LoVo (cell line): ENCODE measurements around the gene ZEB1.

Experiments
- DNase-seq: peaks from one replicate; pipeline ENCODE4 v3.0.0-alpha.2; 2016; ENCODE audit warnings: low spot score

Gene ZEB1

DNA sequence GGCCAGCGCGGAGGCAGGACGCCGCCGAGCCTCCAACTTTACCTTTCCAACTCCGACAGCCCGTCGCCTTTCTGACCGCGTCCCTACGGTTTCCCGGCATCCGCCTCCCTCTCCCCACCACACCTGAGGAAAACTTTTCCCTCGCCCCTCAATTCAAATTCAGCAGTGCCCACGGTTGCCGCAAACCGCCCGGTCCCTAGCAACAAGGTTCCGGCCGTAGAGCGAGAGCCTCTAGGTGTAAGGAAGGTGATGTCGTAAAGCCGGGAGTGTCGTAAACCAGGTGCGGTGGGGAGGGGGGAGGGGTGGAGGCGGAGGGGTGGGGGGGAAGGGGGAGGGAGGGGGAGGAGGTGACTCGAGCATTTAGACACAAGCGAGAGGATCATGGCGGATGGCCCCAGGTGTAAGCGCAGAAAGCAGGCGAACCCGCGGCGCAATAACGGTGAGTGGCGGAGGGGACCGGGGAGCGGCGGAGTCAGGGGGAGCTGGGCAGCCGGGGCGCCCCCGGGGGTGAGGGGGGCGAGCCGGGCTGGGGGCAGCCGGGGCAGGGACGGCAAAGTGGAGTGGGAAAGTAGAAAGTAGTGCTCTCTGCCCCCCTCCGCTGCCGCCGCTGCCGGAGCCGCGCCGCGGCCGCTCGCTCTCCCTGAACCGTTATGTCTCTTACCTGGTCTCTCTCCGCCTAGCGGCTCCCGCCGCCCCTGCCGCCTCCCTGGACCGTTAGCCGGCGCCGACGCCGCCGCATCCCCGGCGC lies at the start of gene ZEB1:
Gene ZEB1, plus strand, starts transcription at position 363 of the 748 bp plus-strand sequence. Its CDS starts 19 bp downstream, at position 382.
- peak; percentile 93 for DNase-seq

DNA sequence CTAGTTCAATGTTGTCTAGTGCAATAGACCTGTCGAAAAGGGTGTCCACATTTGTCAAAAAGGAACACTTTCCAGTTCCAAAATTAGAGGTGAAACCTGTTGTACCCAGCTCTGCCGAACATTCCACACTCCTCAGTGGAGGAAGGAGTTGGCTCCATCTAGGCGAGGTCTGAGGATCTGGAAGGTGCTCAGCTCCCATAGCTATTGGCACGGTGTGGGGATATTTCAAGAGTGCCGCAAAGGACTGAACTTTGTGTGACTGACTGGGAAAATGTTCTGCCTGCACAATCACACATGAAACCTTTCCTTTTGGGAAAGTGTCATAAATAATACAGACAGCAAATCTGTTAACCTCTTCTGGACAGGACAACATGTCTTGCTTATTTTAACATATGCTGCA lies 48.1 kb upstream of the ZEB1 start:
- no peak for DNase-seq

DNA sequence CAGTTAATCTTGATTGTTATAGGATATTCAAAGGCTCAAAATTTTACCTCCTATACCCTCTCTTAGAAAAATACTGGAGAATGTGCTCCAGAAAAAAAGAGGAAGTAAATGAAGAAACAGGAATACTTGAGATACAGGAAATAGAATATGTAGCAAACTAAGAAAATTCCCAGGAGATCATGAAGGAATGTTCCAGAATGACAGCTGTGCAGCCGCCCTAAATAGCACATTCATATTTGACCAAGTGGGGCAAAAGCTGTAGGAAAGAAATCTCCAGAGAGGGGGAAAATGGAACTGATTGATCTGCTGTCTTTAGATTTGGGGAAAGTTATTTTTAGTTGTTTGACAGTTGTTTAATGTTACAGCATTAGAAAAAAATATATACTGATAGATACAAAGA lies 46.2 kb upstream of the ZEB1 start:
- DNase-seq: no peak

DNA sequence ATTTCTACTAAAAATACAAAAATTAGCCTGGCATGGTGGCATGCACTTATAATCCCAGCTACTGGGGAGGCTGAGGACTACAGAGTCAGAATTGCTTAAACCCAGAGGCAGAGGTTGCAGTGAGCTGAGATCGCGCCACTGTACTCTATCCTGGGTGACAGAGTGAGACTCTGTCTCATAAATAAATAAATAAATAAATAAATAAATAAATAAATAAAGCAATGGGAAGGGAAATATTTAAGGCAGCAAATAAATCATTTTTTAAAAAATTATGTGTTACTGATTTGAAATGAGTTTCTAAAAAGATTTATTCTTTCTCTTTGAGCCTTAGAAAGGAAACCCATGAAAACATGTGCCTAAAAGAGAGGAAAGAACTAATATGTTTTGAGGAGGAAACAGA lies 45.2 kb upstream of the ZEB1 start:
- DNase-seq: no peak

DNA sequence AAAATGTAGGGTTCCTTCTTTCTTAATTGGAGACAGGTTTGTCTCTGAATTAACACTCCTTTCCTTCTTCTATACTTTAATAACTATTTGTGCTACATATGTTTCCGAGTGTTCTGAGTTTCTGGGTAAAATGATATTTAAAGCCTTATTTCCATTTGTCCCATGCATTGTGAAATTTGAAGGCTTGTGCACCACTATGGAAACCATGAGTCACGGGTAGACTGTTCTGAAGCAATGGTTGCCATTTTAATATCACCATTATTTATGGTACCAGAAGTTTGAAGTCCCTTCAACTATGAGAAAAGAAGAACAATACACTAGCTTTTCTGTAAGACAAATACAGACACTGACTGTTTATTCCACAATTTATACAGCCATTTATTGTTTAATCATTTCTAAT lies 44.7 kb upstream of the ZEB1 start:
- DNase-seq: no peak

DNA sequence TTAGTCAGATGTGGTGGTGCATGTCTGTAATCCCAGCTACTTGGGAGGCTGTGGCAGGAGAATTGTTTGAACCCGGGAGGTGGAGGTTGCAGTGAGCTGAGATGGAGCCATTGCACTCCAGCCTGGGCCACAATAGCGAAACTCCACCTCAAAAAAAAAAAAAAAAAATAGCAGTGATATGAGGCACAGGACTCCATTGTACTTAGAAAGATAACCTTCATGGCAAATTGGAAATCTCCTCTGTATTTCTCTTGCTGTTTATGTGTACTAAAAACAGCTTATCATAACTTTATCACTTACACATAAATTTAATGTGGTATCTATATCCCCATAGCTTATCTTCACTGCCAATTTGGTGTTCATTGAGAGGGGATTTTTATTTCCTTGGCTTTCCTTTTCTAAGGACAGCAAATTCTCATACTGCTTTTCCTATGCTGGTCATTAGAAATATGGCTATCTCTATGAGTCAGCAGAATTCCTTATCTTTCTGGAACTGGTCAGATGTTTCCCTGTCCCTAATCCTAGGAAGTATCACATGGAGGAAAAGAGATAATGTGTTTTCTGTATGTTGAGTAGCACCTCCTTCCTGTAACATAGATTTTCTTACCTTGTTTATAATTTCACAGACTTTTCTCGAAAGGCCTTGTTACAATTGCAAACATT lies 40.6 kb upstream of the ZEB1 start:
- no peak for DNase-seq

DNA sequence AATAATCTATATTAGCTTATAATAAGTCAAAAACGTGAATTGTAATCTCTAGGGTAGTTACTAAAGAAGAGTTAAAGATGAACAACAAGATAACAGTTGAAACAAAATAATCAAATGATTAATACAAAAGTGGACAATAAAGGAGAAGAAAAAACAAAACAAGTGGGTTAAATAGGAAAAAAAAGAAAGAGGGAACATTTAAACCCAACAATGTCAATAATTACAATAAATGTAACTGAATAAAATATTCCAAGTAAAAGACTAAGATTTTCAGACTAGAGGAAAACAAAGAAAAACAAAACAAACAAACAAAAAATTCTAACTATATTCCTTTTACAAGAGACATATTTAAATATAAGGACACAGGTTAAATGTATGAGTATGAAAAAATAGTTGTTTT lies 38.0 kb upstream of the ZEB1 start:
- no peak for DNase-seq

DNA sequence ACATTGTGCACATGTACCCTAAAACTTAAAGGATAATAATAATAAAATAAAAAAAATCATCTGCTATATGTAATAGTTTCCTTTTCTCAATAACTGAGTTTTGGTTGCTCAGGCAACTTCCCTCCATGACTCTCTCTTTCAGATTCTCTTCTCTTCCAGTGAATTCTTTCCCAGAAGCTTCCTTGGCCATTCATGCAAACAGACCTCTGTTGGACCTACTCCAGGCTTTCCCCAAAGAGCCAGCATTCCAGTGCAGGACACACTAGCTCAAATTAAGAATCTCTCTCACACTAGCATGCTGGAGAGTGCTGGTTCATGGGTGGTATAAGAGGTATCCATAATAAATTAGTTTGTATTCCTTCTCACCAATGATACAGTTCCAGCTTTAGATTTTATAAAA lies 31.0 kb upstream of the ZEB1 start:
- no peak for DNase-seq

DNA sequence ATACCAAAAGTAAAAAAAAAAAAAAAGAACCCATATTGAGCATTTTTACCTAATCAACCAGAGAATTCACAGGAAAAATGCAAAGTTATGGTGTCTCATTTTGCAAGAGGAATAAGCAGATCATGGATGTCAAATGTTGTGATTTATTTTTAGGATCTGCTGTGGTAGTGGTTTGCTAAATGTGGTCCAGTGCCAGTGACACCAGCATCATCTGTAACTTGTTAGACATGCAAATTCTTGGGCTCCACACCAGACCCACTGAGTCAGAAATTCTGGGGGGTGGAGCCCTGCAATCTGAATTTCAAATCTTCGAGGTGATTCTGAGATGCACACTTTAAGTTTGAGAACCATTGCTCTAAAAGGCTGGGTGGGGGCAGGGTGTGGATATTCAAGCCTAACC lies 30.1 kb upstream of the ZEB1 start:
- DNase-seq: no peak

DNA sequence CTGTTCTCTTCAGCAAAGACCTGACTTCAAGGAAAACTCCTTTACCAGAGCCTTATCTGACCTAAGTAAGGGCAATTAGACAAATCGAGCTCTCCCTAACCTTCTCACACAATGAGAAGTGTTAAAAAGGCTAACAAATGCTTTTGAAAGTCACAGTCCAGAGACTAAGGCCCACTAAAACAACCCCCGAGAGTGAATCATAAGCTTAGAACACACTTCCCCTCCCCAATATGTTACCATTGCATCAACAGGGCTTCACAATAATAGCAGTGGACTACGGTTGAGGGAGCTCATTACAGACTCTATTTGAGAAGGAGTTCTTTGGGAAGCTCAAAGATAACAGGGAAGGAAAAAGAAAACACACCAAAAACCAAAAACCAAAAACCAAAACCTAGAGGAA lies 28.6 kb upstream of the ZEB1 start:
- DNase-seq: no peak

DNA sequence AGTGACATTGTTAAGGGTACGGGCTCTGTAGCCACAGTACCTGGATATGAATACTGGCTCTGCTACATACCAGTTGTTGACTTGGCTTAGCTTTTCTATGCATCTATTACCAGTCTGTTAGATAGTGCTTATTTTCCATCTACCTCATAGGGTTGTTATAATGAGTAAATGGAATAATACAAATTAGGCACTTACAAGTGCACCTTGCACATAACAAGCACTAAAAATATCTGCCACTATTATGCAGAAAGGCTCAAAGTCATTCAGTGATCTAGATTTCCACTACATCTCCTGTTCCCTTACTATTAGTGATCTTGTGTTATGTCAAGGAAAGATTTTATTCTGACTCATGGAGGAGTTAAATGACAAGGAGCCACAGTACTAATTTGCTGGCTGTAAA lies 27.9 kb upstream of the ZEB1 start:
- DNase-seq: no peak

DNA sequence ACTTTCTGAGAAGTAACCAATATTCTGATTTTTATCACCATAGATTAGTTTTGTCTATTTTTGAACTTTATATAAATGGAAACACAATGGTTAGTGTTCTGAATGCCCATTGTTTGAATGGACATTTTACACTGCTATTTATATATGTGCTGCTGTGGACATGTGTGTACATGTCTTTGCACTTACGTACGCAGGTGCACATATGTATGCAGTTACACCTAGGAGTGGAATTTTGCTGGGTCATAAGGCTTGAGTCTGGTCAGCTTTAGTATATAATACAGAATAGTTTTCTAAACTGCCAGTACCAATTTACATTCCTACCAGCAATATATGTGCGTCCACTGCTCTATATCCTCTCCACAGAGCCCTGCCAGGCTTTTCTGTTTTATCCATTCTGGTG lies 24.5 kb upstream of the ZEB1 start:
- no peak for DNase-seq

DNA sequence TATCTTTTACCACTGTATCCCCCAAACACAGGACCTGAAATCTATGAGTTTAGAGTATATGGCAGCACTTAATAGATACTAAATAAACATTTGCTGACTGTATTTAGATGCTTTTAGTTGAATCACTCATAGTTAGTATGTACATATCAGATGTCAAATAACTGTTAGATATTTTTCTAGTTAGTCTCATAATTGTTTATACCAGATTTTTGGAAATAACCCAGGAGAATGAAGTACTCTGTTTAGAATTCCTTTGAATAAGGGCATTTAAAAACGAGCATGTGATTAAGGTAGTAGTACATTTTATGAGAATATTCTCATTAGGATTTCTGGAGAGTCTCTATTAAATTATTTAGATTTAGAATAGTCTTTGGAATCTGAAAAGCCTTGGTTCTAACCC lies 22.3 kb upstream of the ZEB1 start:
- DNase-seq: no peak

DNA sequence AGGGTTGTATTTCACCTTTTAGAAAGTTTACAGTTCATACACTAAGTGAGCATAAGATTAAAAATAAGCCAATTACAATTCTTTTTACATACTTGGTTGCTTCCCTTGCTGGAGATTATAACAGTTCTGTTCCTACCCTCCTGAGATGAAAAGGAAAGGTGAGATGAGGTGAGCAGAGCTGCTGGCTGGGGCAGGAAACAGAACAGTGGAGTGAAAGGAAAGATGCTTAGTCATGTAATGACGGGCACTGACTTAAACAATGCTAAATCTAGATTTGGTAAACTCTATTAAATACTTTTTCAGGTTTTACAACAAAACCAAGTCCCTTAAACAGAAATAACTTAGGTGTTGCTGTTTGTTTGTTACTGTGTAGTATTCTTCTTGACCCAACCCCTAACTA lies 19.9 kb upstream of the ZEB1 start:
- DNase-seq: no peak

DNA sequence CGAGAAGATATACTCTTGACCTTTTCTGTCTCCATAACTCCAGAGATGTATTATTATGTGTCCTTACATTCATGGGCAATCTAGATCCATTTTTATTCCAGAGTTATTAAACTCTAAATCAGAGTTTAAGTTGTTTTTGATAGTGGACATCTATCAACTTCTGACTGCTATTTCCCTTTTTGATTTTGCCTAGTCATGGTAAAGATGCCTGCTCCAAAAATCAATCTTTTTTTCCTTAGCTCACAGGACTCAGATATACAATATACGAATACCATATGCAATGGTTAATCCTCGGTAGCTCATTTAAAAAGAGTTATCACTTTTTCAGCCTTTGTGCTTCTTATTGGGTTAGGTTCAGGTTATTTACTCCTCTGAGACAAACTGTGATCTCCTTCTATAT lies 15.8 kb upstream of the ZEB1 start:
- no peak for DNase-seq

DNA sequence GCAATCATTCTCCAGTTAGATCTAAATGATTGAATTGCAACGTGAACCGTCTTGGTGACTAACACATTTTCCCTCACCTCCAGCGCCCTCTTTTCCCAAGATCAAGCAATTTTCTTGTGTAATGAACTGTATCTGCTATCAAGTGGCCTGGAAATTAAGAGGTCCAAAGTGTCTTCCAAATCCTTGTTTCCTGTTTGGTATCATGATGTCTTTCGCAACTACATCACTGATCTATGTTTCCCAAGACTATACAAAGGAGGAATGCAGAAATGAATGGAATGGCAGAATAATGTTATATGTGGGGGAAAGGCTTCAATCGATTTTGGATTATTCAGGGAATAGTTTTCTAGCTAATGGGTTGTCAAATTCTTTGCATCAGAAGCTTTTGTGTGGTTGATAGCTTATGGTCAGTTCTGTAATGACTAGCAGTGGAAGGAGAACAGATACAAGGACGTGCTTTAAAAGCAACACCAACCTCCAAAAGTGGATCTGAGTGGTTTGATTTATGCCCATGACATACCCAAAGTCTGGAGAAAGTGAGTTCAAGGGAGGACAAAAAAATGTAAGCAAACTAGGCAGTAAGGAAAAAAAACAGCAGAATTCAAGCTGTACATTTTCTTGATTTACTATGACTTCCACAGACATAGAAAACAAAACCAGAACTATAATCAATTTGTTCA lies 14.6 kb upstream of the ZEB1 start:
- DNase-seq: no peak

DNA sequence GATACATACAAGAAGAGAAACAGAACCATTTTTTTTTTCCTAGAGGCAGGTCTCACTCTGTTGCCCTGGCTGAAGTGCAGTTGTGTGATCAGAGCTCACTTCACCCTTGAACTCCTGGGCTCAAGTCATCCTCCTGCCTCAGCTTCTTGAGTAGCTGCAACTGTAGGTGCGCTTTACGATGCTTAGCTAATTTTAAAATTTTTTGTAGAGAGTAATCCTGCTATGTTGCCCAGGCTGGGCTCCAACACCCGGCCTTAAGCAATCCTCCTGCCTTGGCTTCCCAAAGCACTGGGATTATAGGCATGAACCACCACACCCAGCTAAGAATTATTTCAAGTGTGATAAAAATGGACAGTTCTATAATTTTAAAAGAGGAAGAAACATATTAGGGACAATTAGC lies 5.6 kb upstream of the ZEB1 start:
- DNase-seq: no peak

DNA sequence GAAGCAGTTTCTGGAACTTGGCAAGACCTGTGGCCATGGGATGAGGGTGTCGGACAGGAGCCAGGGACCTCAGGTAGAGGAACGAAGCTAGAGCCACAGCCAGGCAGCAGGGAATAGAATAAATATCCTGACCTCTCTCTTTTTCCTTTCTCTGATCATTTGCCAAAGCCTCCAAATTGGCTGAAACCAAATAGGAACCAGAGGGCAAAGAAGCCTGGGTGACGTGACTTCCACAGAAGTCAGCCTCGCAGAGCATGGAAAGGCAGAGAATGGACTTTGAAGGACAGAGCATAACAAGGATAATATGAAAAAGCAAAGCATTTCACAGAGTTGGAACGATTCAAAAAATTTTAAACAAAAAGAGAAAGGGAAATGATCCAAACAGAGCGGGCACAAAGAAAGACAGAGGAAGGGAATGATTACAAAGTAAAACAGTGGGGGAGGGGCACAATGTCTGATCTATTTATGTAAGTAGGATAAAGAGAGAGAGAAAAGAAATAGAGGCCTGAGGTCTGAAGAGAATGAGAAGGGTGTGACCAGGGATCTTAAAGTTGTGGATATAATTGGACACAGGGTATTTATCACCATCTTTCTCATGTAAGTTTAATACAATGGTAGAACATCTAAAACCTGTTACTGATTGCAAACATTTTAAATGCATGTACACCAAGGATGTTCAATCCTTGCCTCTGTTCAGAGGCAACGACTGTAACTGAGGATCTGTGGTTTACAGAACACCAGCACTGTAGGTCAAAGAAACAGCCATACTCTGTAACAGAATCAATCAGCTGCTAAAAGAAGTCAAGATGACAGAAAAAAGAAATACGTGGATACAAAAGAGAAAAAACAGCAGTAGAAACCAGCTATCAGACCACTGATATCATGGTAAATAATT lies 4.5 kb upstream of the ZEB1 start:
- DNase-seq: no peak

DNA sequence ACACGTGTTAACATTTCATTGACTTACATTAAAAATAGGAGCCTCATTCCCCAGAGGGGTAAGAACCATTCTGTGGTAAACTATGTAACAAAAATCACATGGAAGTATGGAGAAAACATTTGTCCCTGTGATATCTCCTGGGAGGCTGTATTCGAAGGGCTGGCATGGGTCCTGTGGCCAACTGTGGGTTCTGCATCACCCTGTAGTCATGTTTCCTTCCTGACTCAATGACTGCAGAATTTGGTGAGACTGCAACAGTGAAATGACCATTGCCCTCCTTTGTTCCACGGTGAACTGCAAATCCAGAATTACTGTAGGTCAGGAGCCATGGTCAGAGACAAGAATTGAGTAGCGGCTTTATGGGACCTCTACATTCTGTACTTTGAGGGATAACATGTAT lies 3.6 kb upstream of the ZEB1 start:
- no peak for DNase-seq

DNA sequence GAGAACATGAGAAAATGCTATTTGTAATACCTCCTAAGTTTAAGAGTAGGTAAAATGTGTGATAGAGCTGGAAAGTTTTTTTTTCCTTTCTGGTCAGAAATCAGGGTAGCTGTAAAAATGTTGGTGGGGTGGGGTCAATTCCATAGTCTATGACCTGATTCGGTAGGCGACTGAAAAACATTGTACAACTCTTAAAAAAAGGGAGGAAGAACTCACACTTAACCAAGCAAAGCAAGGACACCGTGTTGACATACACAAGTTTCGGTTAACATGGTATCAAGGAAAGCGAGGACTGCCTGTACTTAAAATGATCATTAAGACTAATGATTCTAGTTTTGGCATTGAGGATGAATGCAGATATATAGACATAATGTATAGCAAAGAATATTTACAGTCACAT lies 1.8 kb upstream of the ZEB1 start:
- no peak for DNase-seq

DNA sequence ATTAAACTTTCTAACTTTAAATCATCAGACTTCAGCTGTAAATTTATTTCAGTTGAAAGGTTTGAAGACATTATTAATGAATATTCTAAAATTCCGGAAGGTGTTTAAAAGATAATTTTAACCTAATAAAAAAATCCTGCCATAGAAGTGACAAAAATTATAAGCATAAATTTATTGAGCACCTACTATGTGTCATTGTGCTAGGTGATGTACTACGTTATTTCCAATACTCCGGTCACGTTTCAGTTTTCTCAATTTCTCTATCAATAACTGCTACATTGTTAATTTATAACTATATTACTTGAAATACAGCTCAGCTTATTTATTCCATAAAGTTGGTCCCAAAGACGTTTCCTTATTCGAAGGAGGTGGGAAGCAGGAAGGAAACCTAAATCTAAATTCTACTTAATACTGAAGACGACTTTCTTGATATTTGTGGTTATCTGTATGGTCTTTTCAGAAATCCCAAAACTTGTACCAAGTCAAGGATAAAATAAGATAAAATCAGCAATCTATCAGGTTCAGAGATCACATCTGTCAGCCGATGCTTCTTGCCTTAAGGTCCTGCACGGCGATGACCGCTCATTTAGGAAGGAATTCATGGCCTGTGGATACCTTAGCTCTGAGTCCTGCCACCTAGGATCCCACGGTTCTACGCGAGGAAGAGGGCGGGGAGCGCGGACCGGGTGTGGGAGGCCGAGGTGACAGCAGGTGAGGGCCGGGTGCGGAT lies 1.2 kb upstream of the ZEB1 start:
- DNase-seq: no peak

DNA sequence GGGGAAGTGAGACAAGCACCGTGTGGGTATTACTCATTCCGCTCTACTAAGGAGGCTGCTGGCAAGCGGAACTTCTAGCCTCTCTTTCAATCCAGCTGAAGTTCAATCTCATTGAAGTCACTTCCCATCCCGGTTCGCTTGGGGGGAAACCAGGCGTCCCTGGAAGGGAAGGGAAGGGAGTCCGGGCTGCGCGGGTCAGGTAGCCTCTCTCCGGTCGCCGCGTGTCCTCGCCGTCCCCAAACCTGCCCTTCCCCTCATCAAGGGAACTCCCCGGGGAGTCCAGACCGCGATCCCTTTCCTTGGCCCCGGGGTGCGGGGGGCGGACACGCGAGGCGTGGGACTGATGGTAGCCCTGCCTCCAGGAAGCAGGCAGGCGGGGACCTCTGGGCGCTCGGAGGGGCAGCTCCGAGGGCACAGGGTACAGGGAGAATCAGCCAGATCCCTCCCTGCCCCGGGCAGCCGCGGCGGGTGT lies 598 bp upstream of the ZEB1 start:
- DNase-seq: peak; percentile 74
